Skin of body (tissue), 2 donors: ENCODE results near the gene SLC43A2. TPM values are rescaled to one million over a fixed set of nuclear protein-coding genes. Genes with fewer than 3 reads are reported as not detected.

Source experiments
- DNase-seq: peaks from one replicate; lab custom pipeline; 2025; lab: John Stamatoyannopoulos, UW
- total RNA-seq: library from RNA; depleted of rRNA; stranded (reverse); fragments of >200 nt; gene quantifications from one replicate; pipeline ENCODE4 v1.2.3, GENCODE V29; 2014

Gene SLC43A2
- total RNA-seq, 1 donor from 2014 or later: 8.1 TPM

DNA sequence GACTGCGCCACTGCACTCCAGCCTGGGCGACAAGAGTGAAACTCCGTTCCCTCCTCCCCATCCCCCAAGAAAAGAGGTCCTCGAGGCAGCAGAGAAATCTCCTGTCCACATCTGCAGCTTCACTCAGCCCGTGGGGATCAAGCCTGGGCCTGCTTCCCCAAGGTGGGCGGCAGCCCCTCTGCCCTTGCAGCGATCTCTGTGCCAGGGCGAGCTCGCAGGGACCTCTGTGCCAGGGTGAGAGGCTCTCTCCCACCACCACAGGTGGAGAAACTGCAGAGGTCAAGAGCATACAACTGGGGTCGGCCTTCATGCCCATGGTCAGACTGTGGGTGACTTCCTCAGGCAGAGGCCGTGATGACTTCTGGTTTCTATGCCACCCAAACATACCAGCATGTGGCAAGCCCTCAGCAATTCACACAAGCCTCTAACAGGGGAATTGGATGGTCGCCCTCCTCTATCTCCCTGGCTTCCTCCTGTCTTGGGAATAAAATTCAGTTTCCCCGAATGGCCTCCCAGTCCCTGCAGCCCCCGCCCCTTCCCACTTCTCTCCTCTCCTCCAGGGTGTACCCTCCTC lies 5.5 kb downstream of the SLC43A2 start:
- no peak for DNase-seq

DNA sequence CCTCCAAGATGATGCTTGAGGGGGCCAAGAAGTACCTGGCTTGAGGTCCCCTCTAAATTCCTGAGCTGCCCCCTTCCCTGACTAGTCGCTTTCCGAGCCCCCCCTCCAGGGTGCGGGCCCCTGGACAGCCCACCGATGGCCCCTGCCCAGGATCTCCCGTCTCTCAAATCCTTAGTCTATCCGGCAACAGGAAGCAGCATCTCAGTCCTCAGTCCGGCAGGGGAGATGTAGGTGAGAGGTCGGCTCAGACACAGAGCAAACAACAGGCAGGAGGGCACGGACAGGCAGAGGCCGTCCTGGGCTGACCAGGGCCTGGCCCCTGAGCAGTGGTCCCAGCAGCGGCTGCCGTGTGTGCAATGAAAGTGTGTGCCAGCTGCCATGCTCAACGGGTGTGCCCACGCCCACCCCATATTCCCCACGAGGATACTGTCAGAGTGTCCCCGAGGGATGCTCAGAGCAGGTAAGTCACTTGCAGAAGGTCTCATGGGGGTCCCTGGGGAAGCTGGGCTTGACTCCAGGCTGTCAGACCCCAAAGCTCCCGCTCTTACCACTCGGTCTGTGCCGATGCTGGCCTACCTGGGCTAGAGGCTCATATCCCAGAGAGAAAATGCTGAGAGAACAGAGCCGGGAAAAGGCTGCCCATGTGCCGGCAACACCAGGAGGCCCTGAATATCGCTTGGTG lies 7.2 kb downstream of the SLC43A2 start:
- DNase-seq: no peak

DNA sequence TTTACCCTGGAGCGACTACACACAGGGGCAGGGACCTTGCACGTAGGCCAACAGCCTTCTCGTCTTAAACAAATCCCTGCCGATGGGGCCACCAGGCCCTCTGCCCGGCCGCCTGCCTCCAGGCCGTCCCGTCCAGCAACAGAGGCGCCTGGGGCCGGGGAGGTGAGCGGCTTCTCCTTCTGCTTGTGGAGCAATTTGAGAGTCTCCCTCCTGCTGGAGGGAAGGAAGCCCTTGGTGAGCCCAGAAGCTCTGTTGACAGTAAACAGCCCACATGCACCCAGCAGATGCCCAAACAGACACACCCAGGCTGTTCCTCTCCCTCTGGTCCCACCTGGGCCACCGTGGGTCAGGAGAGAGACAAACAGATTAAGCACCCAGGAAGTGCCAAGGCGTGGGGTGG lies 8.1 kb downstream of the SLC43A2 start:
- DNase-seq: no peak

DNA sequence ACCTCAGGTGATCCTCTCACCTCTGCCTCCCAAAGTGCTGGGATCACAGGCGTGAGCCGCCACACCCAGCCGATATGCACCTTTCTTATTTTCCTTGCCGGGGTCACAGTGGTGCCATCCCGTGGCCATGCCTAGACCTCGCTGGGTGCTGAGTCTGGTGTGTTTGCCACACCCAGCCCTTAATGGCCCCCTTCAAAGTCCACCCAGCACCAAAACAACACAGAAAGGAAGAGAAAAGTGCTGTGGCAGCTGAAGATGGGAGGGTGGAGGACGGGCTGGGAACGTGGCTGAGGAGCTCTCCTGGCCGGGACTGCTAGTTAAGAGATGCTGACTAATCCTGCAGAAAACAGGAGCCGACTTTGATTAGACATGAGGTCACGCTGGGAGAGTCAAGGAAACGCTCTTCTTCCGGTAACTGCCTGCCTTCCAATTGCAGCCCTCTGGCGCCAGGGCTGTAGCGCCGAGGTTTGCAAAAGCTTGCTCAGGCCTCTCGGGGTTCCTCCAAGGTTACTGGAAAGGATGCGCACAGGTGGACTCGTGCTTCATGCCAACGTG lies 10.9 kb downstream of the SLC43A2 start:
- DNase-seq: no peak

DNA sequence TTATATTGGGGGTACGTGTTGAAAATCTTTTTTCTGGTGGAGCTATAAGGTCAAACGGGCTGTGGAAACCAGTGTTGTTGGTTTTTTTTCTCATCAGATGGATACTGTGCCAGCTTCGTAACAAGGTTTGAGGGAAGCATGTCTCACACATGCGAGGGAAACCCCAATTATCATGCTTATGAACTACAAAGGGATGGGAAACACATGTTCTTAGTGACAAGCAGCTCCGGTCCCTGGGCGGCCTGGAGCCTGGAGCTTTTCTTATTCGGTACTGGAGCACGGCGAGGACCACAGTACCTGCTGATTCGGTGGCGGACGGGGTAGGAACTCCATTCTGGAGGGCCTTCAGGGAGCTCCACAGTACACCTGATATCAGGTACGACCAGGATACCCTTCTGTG lies 12.5 kb downstream of the SLC43A2 start:
- DNase-seq: peak; percentile 25

DNA sequence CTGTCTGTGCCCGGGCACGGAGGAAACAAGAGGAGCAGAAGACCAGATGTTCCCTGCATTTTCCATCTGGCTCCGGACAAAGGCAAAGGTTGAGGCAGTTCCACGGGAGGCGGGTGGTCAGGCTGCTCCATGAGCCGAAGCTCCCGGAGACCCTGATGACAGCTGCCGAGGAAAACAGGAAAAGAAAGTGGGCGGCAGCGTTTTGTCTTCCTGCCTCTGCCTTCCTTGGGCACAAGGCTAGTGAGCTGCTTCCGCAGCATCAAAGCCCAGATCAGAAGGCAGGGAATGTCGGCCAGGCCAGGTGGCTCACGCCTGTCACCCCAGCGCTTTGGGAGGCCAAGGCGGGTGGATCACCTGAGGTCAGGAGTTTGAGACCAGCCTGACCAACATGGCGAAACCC lies 16.2 kb downstream of the SLC43A2 start:
- DNase-seq: no peak

DNA sequence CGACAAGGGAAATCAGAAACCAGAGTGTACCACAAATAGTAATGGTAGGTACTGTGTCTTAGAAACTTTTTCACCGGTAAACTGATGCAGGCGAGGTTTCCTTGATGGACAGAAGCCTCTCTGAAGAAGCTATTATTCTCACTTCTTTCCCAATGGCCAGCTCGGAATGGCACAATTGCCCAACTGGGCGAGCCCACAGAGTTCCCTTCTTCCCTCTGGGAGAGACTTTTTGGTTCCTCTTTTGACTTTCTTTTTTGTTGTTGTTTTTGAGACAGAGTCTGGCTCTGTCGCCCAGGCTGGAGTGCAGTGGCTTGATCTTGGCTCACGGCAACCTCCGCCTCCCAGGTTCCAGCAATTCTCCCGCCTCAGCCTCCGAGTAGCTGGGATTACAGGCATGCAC lies 16.9 kb downstream of the SLC43A2 start:
- DNase-seq: no peak

DNA sequence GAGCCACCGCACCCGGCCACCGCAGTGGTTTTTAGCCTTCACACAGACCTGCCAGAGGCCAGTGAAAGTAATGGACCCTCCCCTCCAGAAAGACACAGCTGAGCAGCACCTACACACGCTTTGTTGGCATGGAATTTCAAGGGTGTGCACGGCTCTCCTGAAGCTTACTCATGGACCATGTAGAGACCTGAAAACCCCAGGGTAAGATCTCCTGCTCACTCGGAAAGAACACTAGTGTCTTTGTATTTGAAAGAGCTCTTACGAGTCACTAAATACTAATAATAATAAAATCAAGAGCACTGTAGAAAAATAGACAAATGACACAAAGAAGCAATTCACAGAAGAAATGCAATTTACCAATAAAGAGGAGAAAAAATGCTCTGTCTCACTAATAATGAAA lies 20.0 kb downstream of the SLC43A2 start:
- no peak for DNase-seq

DNA sequence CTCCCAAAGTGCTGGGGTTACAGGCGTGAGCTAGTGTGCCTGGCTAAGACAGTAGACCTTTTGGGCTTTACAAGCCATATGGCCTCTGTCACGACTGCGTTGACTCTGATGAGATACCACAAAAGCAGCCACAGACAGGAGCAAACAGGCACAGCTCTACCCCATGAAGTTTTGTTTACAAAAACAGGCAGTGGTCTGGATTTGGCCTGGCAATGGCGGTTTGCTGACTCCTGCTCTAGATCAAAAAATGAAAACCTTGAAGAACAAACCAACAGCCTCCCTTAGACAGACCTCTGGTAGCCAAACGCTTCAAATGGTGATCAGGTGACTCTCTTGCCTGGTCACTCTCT lies 20.7 kb downstream of the SLC43A2 start:
- DNase-seq: no peak

DNA sequence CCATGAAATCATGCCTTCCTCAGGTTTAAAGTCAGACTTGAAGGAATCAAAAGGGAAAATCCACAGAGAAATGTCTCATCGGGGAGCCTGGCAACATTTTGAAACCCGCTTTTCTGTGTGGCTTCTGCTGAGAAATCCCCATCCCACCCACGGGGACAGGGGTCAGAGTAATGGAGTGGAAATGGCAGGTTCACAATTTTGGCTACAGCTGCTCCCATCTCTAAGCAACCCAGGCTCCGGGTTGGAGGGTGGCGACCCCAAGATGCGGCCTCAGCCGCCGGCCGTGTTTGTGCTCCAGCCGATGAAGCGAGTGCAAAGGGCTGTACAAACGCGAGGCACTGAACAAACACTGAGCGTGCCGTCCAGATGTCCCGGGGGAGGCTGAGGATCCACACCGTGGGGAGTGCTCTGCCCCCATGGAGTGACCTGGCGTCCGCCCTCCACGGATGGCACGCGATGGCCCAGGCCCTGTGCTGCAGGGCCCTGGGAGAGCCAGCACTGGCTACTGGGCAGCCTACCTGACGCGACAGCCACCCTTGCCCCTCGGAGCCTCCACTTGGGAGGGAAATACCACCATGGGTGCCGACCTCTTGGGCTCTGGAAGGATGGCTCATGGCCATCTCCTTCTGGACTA lies 22.2 kb downstream of the SLC43A2 start:
- no peak for DNase-seq

DNA sequence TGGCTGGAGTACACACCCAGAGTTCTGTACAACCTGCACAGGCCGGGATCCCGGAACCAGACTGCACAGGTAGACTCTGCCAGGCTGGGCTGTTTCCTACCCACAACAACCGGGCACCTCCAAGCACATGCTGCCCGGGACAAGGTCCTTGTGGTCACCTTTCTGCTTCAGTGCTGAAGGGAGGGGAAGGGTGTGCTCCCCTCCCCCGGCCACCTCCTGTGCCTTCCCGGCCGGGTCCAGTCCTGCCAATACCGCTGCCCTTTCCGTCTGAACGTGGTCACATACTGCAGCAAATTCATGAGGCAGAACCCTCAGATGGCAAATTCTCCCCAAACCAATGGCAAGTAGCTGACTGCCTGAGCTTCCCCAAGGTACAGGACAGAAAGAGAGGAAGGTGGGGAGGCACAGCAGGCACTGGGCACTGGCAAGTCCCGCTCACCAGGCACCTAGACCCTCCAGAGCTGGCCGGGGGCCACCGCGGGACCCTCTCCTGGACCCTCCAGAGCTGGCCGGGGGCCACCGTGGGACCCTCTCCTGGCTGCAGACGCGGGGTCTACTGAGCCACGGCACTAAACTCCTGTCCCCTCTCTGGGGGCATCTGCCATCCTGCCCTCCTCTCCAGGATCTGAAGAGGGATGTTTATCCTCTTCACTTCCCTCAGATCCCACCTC lies 22.8 kb downstream of the SLC43A2 start:
- no peak for DNase-seq

DNA sequence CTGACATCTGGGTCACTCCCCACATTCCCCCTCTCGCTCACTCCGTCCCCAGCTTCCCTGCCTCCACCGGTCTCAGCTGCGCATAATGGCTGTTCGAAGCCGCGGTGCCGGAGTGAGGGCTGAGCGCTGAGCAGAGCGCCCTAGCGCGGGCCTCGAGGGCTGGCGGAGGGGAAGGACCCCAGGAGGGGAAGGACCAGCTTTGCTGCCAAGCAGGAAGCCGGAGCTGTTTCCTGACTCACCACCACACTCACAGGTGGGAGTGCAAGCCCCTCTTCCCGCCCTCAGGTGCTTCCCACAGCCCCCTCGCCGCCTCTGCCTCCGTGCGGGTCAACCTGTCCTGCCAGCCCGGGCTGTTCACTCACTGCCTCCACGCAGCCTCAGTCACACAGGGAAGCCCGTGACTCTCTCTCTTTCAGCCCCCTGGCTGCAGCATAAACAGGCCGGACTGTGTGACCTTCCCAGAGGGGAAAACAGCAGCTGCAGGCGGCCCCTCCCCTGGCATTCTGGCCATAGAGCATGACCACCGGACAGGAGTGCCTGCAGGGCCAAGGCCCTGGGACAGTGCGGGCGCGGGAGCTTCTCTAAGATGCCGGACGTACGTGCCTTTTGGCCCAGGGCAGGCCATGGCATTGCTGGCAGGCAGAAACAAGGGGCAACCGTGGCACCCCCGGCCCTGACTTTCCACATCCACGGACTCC lies 23.7 kb downstream of the SLC43A2 start:
- DNase-seq: no peak

DNA sequence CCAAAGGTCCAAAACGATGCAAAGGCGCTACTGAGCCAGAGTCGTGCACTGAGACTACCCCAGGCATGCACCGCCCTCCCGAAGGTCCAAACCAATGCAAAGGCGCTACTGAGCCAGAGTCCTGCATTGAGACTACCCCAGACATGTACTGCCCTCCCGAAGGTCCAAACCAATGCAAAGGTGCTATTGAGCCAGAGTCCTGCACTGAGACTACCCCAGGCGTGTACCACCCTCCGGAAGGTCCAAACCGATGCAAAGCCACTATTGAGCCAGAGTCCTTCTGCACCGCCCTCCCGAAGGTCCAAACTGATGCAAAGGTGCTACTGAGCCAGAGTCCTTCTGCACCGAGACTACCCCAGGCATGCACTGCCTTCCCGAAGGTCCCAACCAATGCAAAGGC lies 27.1 kb downstream of the SLC43A2 start:
- DNase-seq: no peak

DNA sequence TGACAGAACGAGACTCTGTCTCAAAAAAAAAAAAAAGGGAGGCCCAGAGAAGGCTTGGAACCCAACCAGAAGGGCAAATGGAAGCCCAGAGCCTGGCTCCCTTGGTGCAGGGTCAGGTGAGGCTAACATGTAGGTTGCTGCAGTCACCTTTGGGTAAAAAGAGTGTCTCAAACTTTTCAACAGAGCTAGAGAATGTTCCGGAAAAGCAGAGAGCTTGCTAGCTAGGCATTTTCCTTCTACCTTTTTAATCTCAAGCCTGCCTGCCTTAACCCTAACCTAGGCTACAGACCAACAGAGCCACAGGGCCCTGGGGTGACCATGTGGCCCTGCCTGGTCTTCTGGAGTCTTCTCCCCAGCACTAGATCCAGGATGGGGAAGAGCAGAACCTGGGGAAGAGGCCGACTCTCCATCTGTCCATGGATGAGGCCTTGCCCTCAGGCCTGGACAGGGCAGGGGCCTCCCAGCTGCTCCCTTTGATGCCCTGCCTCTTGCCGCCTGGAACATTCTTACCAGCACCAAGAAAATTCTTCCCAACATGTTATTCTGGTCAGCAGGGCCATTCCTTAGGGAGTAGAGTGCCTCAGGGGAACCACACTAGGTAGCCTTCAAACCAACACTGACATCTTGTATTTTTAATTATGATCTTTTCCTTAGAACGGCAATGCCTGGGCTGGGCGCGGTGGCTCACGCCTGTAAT lies 30.1 kb downstream of the SLC43A2 start:
- no peak for DNase-seq

DNA sequence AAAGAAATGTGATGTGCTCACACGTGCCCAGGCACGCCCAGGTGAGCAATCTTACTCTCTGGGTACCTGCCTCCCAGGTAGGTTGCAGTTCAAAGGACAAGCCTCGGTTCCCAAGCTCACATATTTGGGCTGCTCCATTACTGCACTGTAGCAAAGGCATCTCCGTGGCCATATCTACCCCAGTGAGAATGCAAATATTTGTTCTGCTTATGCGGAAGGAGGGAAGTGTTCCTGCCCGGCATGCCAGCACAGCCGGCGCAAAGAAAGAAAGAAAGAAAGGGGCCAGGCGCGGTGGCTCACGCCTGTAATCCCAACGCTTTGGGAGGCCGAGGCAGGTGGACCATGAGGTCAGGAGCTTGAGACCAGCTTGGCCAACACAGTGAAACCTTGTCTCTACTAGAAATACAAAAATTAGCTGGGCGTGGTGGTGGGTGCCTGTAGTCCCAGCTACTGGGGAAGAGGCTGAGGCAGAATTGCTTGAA lies 30.7 kb downstream of the SLC43A2 start:
- no peak for DNase-seq

DNA sequence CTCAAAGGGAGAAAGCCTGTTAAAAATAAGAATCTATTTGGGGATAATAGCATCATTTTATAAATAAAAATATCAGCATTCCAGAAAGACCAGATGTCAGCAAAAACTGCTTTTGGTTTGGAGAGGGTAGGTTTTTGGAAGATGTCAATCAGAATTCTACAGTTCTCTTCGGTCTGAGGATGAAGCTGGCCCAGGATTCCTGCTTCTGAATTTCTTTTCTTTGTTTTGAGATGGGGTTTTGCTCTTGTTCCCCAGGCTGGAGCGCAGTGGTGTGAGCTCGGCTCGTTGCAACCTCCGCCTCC lies 35.1 kb downstream of the SLC43A2 start:
- no peak for DNase-seq

DNA sequence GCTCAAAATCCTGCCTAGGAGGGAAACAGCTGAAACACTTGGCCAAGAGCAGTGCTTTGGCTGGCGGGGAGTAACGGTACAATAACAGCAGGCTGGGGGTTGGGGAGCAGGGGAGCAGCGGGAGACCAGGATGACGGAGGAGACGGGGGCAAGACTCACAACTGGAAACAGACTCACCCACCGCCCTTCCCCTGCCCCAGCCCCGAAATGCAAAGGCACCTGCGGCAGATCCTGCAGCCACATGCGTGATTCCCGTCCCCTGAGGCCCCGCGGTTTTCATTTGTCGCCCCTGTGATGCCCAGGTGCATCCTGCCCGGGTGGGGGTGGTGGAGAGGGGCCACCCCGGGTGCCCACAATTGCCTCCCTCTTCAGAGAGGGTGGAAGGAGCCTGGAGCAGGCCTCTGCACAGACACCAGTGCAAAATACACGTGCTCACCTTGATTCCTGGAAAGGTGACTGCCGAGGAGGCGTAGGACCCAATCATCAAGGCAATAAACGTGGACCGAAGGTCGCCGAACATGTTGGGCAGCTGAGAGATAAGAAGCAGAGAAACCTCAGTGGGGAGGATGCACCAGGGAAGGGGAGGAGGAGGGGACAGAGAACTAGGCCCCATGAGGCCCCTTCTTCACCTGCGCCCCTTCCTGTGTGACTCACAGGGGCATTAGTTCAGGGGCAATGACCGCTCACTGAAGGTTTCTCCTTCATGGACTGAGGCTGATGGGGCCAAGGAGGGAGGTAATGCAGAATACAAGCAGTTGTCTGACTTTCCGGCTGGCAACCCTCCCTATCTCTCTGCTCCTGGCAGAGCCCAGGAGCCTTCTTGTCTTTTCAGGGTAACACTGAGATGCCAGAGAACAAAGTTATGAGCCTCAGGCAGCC lies 35.6 kb downstream of the SLC43A2 start:
- DNase-seq: no peak

DNA sequence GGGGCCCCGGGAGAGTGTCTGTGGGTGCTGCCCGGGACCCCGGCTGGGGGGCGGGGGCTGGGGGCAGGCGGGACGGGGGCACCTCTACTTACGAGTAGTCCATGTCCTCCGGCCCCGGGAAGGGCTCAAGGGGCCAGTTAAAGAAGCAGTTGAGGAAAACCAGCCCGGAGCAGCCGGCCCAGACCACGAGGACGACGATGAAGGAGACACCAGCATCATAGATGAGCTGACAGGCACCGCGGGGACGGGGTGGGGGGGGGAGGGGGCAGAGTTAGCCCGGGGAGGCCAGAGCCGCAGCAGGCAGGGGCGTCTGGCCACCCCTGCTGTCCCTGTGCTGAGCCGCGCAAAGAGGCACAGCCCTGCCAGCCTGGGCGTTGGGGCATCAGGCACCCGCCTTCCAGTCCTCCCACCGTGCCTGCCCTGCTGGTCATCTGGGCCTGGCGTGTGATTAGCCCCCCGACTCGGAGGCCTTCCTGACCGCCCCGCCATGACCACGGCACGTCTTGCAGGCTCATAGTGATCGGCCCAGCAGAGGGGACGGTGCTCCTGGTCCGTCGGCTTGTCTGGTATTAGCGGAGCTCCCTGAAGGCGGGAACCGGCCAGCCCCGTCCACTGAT lies 37.1 kb downstream of the SLC43A2 start:
- no peak for DNase-seq

DNA sequence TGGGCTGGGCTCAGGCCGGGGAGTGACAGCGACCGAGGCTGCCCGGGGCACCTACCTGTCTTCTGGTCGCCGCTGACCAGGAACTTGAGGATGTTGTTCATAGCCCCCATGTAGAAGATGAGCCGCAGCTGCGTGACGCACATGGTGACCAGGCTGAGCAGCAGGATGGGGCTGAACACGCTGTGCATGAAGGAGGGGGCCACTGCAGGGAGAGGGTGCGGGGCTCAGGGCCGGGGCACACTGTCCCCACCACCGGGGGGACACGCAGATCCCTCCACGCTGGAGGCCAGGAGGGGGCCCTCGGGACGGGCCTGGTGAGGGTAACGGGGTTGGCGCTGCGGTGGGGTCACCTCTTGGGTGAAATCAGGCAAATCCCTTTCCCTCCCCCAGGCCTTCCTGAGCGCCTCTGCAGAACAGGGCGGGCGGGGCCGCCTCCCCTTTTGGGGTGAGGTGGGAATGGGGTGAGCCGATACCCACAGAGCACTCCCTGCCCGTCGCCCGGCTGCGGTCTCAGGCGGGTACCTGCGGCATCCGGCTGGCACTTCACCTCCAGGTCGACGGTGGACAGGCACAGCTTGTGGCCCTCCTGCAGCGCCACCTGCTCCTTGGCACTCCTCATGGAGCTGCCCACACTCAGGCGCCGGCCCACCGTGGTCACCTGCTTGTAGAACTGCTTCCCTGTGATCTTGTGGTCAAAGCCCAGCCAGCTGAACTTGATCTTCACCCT lies 37.7 kb downstream of the SLC43A2 start:
- no peak for DNase-seq
